SJCRH30 (cell line): ENCODE results near the gene IPO4. TPM values are rescaled to one million over a fixed set of nuclear protein-coding genes. Genes with fewer than 3 reads are reported as not detected.
A peak's percentile ranks its signal among the peaks of the same experiment; 100 is the strongest.

Experiments used
- DNase-seq, 2 experiments: peaks; one replicate each; pipeline ENCODE4 v3.0.0-alpha.2; 2015 to 2020
- H3K27ac ChIP-seq: fragments of 250-450 bp; sonication (Bioruptor Pico); 2 replicates; pipeline ENCODE4 v1.5.1; 2020; ENCODE audit warnings: mild to moderate bottlenecking, moderate library complexity
- H3K27me3 ChIP-seq: fragments of 250-450 bp; sonication (Bioruptor Pico); 2 replicates; pipeline ENCODE4 v1.5.1; 2020; ENCODE audit warnings: mild to moderate bottlenecking, moderate library complexity
- H3K36me3 ChIP-seq: fragments of 250-450 bp; sonication (Bioruptor Pico); 2 replicates; pipeline ENCODE4 v1.5.1; 2020; ENCODE audit warnings: mild to moderate bottlenecking, moderate library complexity
- H3K4me1 ChIP-seq: fragments of 250-450 bp; sonication (Bioruptor Pico); 2 replicates; pipeline ENCODE4 v1.5.1; 2020; ENCODE audit warnings: mild to moderate bottlenecking, moderate library complexity
- H3K4me3 ChIP-seq: fragments of 250-450 bp; sonication (Bioruptor Pico); 2 replicates; pipeline ENCODE4 v1.5.1; 2020; ENCODE audit warnings: mild to moderate bottlenecking, moderate library complexity
- H3K9me3 ChIP-seq: fragments of 250-450 bp; sonication (Bioruptor Pico); replicated peaks from 2 replicates; pipeline ENCODE4 v1.5.1; 2020; ENCODE audit warnings: mild to moderate bottlenecking, moderate library complexity
- total RNA-seq: library from RNA; depleted of rRNA; stranded (reverse); fragments of >200 nt; shearing (Covaris generic); gene quantifications from 2 replicates; pipeline ENCODE4 v1.2.3, GENCODE V29; 2014; rRNA removed

The IPO4 gene
- total RNA-seq, 1 experiment from 2014 or later = 60.0 TPM

- peak; percentile 64 to 67 for DNase-seq
- H3K4me1 ChIP-seq = peaks cover 24% of the 10 kb centered on the region
- no peaks in the 10 kb centered on the region for H3K27me3 ChIP-seq
- peak overlapping the region; percentile 94 for H3K4me3 ChIP-seq
- H3K9me3 ChIP-seq = no peaks in the 10 kb centered on the region
- peaks cover 12% of the 10 kb centered on the region for H3K36me3 ChIP-seq
- peak overlapping the region; percentile 98 for H3K27ac ChIP-seq
These were observed 56.4 kb downstream of the IPO4 start for GRCh38 chr14:24132061-24132685.

GRCh38 chr14:24131549-24131966 is 57.1 kb downstream of the IPO4 start:
- peak overlapping the region; percentile 98 for H3K27ac ChIP-seq

GRCh38 chr14:24130717-24131548 is 57.7 kb downstream of the IPO4 start:
- peak overlapping the region; percentile 94 for H3K4me3 ChIP-seq
- H3K4me1 ChIP-seq = peaks cover 24% of the 10 kb centered on the region
- no peaks in the 10 kb centered on the region for H3K9me3 ChIP-seq
- H3K36me3 ChIP-seq = peaks cover 12% of the 10 kb centered on the region
- peak overlapping the region; percentile 98 for H3K27ac ChIP-seq
- H3K27me3 ChIP-seq = no peaks in the 10 kb centered on the region
- DNase-seq = peak; percentile 98 to 99

More at GRCh38 chr14:24131549-24131966, 57.1 kb downstream of the IPO4 start:
- peak overlapping the region; percentile 94 for H3K4me3 ChIP-seq
- no peaks in the 10 kb centered on the region for H3K27me3 ChIP-seq
- peaks cover 24% of the 10 kb centered on the region for H3K4me1 ChIP-seq
- peaks cover 12% of the 10 kb centered on the region for H3K36me3 ChIP-seq
- no peaks in the 10 kb centered on the region for H3K9me3 ChIP-seq
- DNase-seq = no peak

GRCh38 chr14:24130380-24130716 is 58.3 kb downstream of the IPO4 start, which contains the start of gene FITM1:
TSS of gene FITM1 (plus strand) at chr14:24130659. CDS start at chr14:24131564, 905 bp downstream.
- peak within 1 kb of the TSS; percentile 94 for H3K4me3 ChIP-seq
- H3K4me1 ChIP-seq = peaks cover 22% of the 10 kb centered on the region
- H3K27me3 ChIP-seq = no peaks in the 10 kb centered on the region
- no peaks in the 10 kb centered on the region for H3K9me3 ChIP-seq
- H3K36me3 ChIP-seq = peaks cover 12% of the 10 kb centered on the region
- peak within 1 kb of the TSS; percentile 98 for H3K27ac ChIP-seq
- DNase-seq = peak in 1 of 2 experiments; percentile 52

Other genes with a start within 250 kb of the IPO4 start
- gene DHRS4, start 235.0 kb downstream of the IPO4 start, total RNA-seq = 18.3 and 18.6 TPM in 2 replicates
- 11.1 and 11.7 TPM in 2 replicates for gene DHRS4L2, start 199.9 kb downstream of the IPO4 start, total RNA-seq
- gene CARMIL3, start 136.8 kb downstream of the IPO4 start, total RNA-seq = 0.20 and 0.40 TPM in 2 replicates
- not detected in 2 replicates for gene CPNE6, start 117.3 kb downstream of the IPO4 start, total RNA-seq
- 14.9 and 16.2 TPM in 2 replicates for gene PCK2, start 94.5 kb downstream of the IPO4 start, total RNA-seq
- 75.2 and 82.0 TPM in 2 replicates for gene DCAF11, start 74.0 kb downstream of the IPO4 start, total RNA-seq
- 3.5 and 4.4 TPM in 2 replicates for gene NRL, start 73.9 kb downstream of the IPO4 start, total RNA-seq
- gene FITM1, start 58.2 kb downstream of the IPO4 start, total RNA-seq = 137 and 161 TPM in 2 replicates
- gene PSME1, start 52.6 kb downstream of the IPO4 start, total RNA-seq = 118 and 120 TPM in 2 replicates
- gene EMC9, start 47.2 kb downstream of the IPO4 start, total RNA-seq = 45.6 and 52.7 TPM in 2 replicates
- 237 and 253 TPM in 2 replicates for gene PSME2, start 42.2 kb downstream of the IPO4 start, total RNA-seq
- 43.0 and 58.8 TPM in 2 replicates for gene RNF31, start 41.3 kb downstream of the IPO4 start, total RNA-seq
- 11.1 and 15.9 TPM in 2 replicates for gene IRF9, start 27.6 kb downstream of the IPO4 start, total RNA-seq
- 1.1 and 2.5 TPM in 2 replicates for gene REC8, start 16.7 kb downstream of the IPO4 start, total RNA-seq
- gene TM9SF1, start 6.6 kb upstream of the IPO4 start, total RNA-seq = 32.6 and 35.7 TPM in 2 replicates
- 0.13 and 0.18 TPM in 2 replicates for gene TSSK4, start 16.9 kb upstream of the IPO4 start, total RNA-seq
- gene CHMP4A, start 24.7 kb upstream of the IPO4 start, total RNA-seq = 21.5 and 29.1 TPM in 2 replicates
- gene MDP1, start 27.2 kb upstream of the IPO4 start, total RNA-seq = 16.9 and 27.7 TPM in 2 replicates
- gene NEDD8, start 43.6 kb upstream of the IPO4 start, total RNA-seq = 296 and 300 TPM in 2 replicates
- 45.8 and 54.1 TPM in 2 replicates for gene GMPR2, start 44.1 kb upstream of the IPO4 start, total RNA-seq
- gene TINF2, start 53.8 kb upstream of the IPO4 start, total RNA-seq = 22.8 and 24.5 TPM in 2 replicates
- gene TGM1, start 74.4 kb upstream of the IPO4 start, total RNA-seq = 0.05 and 0.20 TPM in 2 replicates
- 10.5 and 11.6 TPM in 2 replicates for gene RABGGTA, start 82.8 kb upstream of the IPO4 start, total RNA-seq
- 9.5 and 9.6 TPM in 2 replicates for gene DHRS1, start 111.0 kb upstream of the IPO4 start, total RNA-seq
- gene NOP9, start 111.0 kb upstream of the IPO4 start, total RNA-seq = 30.1 and 33.0 TPM in 2 replicates
- gene CIDEB, start 119.2 kb upstream of the IPO4 start, total RNA-seq = 0.08 and 0.20 TPM in 2 replicates
- gene LTB4R2, start 121.3 kb upstream of the IPO4 start, total RNA-seq = 4.4 and 5.3 TPM in 2 replicates
- 2.0 and 3.8 TPM in 2 replicates for gene LTB4R, start 122.7 kb upstream of the IPO4 start, total RNA-seq
- 0.03 TPM in 1 of 2 replicates, not detected in the other for gene ADCY4, start 146.3 kb upstream of the IPO4 start, total RNA-seq
- not detected in 2 replicates for gene RIPK3, start 151.2 kb upstream of the IPO4 start, total RNA-seq
- 33.3 and 39.3 TPM in 2 replicates for gene NFATC4, start 179.4 kb upstream of the IPO4 start, total RNA-seq
- gene NYNRIN, start 210.2 kb upstream of the IPO4 start, total RNA-seq = 11.9 and 12.1 TPM in 2 replicates
- gene CBLN3, start 240.9 kb upstream of the IPO4 start, total RNA-seq = 0.05 and 0.12 TPM in 2 replicates
- gene KHNYN, start 241.1 kb upstream of the IPO4 start, total RNA-seq = 5.9 and 6.0 TPM in 2 replicates